SK-N-MC (cell line): ENCODE measurements around the gene CEP63.
A peak's percentile ranks its signal among the peaks of the same experiment; 100 is the strongest.

ENCODE experiments used
- DNase-seq: peaks from one replicate; pipeline ENCODE4 v3.0.0-alpha.2; 2011; ENCODE audit warnings: low read depth, low spot score
- H3K27ac ChIP-seq: fragments of 200-600 bp; sonication (generic); 2 replicates; pipeline ENCODE4 v1.5.1; 2016; ENCODE audit warnings: mixed run types
- H3K36me3 ChIP-seq: fragments of 200-600 bp; sonication (generic); 2 replicates; pipeline ENCODE4 v1.6.1; 2017; ENCODE audit warnings: antibody characterized with exemption, low read length, mixed read lengths; ENCODE audit not compliant: insufficient read depth
- H3K4me3 ChIP-seq: fragments of 200-600 bp; sonication (generic); 2 replicates; pipeline ENCODE4 v1.5.1; 2016
- H3K9ac ChIP-seq: fragments of 200-600 bp; sonication (generic); 2 replicates; pipeline ENCODE4 v1.8.0; 2017; ENCODE audit warnings: mixed run types, mixed read lengths; ENCODE audit not compliant: insufficient read length
- H3K9me3 ChIP-seq: fragments of 200-600 bp; sonication (generic); 2 replicates; pipeline ENCODE4 v1.6.1; 2017; ENCODE audit warnings: low read depth, mild to moderate bottlenecking, antibody characterized with exemption, low read length, moderate library complexity, mixed read lengths
- EZH2 ChIP-seq: fragments of 200-600 bp; sonication (generic); IDR thresholded peaks from one replicate; pipeline ENCODE4 v1.6.1; 2017; ENCODE audit warnings: antibody characterized with exemption
- FOXP2 ChIP-seq: optimal IDR thresholded peaks from 2 replicates; pipeline ENCODE3; 2011; ENCODE audit warnings: mild to moderate bottlenecking, moderate library complexity; ENCODE audit not compliant: insufficient read depth; ENCODE audit errors: extremely low read length, control extremely low read depth
- POLR2AphosphoS5 ChIP-seq: IDR thresholded peaks from 2 replicates; pipeline ENCODE4 v1.6.1; 2012; ENCODE audit warnings: mild to moderate bottlenecking, low read depth, low read length, borderline replicate concordance

The CEP63 gene

GRCh38 chr3:134486577-134487041 lies 752 bp downstream of the CEP63 start:
- Histone ChIP-seq H3K9ac (peak overlapping the region; percentile 99), H3K9me3 (no peaks in the 10 kb centered on the region), H3K27ac (peak overlapping the region; percentile 91), H3K4me3 (peak overlapping the region; percentile 99), H3K36me3 (peaks cover 19% of the 10 kb centered on the region)
- no peak; the same call in 1 of the 2 replicates for TF ChIP-seq POLR2AphosphoS5
- TF ChIP-seq EZH2: no peak
- no peak for TF ChIP-seq FOXP2
- DNase-seq: no peak

DNA sequence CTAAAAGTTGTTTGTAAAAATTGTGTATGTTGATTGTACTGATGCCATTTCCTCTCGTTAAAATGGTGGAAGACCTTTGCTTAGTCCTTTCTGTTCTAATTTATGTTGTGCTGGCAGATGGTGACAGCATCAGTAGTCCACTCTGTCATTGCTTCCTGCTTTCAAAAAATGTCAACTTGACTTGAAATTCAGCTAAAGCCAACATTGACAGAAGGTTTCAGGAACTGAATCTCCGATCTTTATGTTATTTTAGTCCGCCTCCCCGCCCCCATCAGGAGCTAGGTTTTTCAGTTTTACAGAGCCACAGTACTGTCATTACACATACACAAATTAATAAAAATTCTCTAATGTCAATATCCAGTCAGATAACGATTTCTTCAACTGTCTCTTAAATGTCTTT lies 1.5 kb downstream of the CEP63 start:
- Histone ChIP-seq H3K9ac (peak overlapping the region; percentile 99), H3K4me3 (peak overlapping the region; percentile 99), H3K27ac (peak overlapping the region; percentile 22; the same call in 1 of the 2 replicates), H3K36me3 (peaks cover 12% of the 10 kb centered on the region), H3K9me3 (no peaks in the 10 kb centered on the region)
- DNase-seq: no peak
- TF ChIP-seq FOXP2: no peak
- no peak for TF ChIP-seq POLR2AphosphoS5
- TF ChIP-seq EZH2: no peak

- TF ChIP-seq FOXP2 (no peak), POLR2AphosphoS5 (no peak)
- Histone ChIP-seq H3K4me3 (no peak overlapping the region), H3K9ac (no peak overlapping the region), H3K27ac (peak overlapping the region; percentile 69), H3K9me3 (no peaks in the 10 kb centered on the region; the same call in 1 of the 2 replicates), H3K36me3 (peaks cover 21% of the 10 kb centered on the region)
- peak; percentile 85 for DNase-seq
These were observed 8.6 kb downstream of the CEP63 start for GRCh38 chr3:134494495-134494894.

DNA sequence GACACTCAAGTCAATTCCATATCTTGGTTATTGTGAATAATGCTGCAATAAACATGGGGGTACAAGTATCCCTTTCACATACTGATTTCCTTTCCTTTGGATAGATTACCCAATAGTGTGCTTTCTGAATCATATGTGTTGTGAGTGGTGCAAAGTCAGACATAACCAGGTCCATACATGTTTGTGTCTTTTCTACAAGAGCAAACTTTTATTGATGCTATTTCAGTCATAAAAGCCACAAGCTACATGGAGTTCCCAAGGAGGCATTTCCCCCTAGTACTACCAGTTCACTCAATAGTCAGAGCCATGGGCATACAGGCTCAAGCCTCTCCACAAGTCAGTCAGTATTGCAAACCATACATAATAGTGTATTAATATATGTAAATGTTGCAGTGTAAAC lies 10.1 kb downstream of the CEP63 start:
- Histone ChIP-seq H3K27ac (no peak overlapping the region), H3K4me3 (no peak overlapping the region), H3K36me3 (peaks cover 21% of the 10 kb centered on the region), H3K9ac (no peak overlapping the region), H3K9me3 (no peaks in the 10 kb centered on the region; the same call in 1 of the 2 replicates)
- no peak for DNase-seq
- no peak for TF ChIP-seq EZH2
- TF ChIP-seq POLR2AphosphoS5: no peak
- TF ChIP-seq FOXP2: no peak

GRCh38 chr3:134496471-134497071 lies 10.7 kb downstream of the CEP63 start:
- H3K27ac ChIP-seq: no peak overlapping the region
- H3K9me3 ChIP-seq: no peaks in the 10 kb centered on the region; the same call in 1 of the 2 replicates
- peaks cover 21% of the 10 kb centered on the region for H3K36me3 ChIP-seq
- H3K4me3 ChIP-seq: no peak overlapping the region
- TF ChIP-seq FOXP2: no peak
- TF ChIP-seq EZH2: no peak
- no peak for TF ChIP-seq POLR2AphosphoS5
- no peak overlapping the region for H3K9ac ChIP-seq
- no peak for DNase-seq

DNA sequence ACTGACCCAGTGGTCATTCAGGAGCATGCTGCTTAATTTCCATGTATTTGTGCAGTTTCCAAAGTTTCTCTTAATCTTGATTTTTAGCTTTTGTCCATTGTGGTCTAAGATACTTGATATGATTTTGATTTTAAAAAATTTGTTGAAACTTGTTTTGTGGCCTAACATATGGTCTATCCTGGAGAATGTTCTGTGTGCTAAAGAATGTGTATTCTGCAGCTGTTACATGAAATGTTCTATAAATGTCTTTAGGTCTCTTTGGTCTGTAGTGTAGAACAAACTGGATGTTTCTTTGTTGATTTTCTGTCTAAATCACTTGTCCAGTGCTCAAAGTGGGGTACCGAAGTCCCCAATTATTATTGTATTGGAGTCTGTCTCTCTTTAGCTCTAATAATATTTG lies 17.4 kb downstream of the CEP63 start:
- Histone ChIP-seq H3K4me3 (no peak overlapping the region), H3K9ac (no peak overlapping the region), H3K36me3 (peaks cover 20% of the 10 kb centered on the region), H3K27ac (no peak overlapping the region), H3K9me3 (0 out of 2 replicates have a peak, but pooled peaks cover 3% of the 10 kb centered on the region)
- TF ChIP-seq POLR2AphosphoS5 (no peak), FOXP2 (no peak), EZH2 (no peak)
- DNase-seq: no peak

- Histone ChIP-seq H3K9ac (no peak overlapping the region), H3K27ac (no peak overlapping the region), H3K36me3 (peaks cover 27% of the 10 kb centered on the region), H3K4me3 (no peak overlapping the region), H3K9me3 (0 out of 2 replicates have a peak, but pooled peaks cover 3% of the 10 kb centered on the region)
- TF ChIP-seq FOXP2: no peak
- no peak for TF ChIP-seq EZH2
- no peak for TF ChIP-seq POLR2AphosphoS5
- no peak for DNase-seq
These were observed 18.3 kb downstream of the CEP63 start for GRCh38 chr3:134504132-134504531.

DNA sequence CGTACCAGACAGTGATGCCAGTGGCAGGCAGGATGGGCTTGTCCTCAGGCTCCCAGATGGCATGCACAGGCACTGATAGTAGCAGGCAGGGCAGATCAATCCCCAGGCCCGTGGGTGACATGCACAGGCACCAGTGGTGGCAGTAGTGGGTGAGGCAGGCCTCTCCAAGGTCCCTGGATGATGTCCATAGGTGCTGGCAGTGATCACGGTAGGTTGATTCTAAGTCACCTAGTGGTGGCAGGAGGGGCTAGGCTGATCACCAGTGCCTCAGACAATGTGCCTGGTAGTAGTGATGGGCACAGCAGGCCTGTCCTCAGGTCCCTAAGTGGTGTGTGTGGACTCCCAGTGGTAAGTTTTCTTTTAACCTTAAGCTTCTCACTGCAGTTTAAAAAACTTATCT lies 19.6 kb downstream of the CEP63 start:
- TF ChIP-seq EZH2 (no peak), FOXP2 (no peak), POLR2AphosphoS5 (no peak)
- H3K27ac ChIP-seq: no peak overlapping the region
- H3K9ac ChIP-seq: no peak overlapping the region
- H3K4me3 ChIP-seq: no peak overlapping the region
- peaks cover 27% of the 10 kb centered on the region for H3K36me3 ChIP-seq
- no peak for DNase-seq
- H3K9me3 ChIP-seq: 0 out of 2 replicates have a peak, but pooled peaks cover 3% of the 10 kb centered on the region

DNA sequence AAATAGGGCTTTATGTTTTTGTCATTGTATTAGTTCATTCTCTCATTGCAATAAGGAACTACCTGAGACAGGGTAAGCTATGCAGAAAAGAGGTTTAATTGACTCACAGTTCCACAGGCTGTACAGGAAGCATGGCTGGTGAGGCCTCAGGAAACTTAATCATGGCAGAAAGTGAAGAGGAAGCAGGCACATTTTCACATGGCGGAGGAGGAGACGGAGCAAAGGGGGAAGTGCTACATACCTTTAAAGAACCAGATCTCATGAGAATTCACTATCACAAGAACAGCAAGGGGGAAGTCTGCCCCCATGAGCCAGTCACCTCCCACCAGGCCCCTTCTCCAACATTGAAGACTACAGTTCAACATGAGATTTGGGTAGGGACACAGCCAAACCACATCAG lies 25.6 kb downstream of the CEP63 start:
- H3K36me3 ChIP-seq: peaks cover 20% of the 10 kb centered on the region
- H3K9me3 ChIP-seq: no peaks in the 10 kb centered on the region
- TF ChIP-seq FOXP2: no peak
- no peak for TF ChIP-seq POLR2AphosphoS5
- TF ChIP-seq EZH2: no peak
- no peak overlapping the region for H3K4me3 ChIP-seq
- no peak for DNase-seq
- no peak overlapping the region for H3K27ac ChIP-seq
- no peak overlapping the region for H3K9ac ChIP-seq
